Measurements from ENCODE around the gene AMACR.

- TF ChIP-seq, protein P1, sequence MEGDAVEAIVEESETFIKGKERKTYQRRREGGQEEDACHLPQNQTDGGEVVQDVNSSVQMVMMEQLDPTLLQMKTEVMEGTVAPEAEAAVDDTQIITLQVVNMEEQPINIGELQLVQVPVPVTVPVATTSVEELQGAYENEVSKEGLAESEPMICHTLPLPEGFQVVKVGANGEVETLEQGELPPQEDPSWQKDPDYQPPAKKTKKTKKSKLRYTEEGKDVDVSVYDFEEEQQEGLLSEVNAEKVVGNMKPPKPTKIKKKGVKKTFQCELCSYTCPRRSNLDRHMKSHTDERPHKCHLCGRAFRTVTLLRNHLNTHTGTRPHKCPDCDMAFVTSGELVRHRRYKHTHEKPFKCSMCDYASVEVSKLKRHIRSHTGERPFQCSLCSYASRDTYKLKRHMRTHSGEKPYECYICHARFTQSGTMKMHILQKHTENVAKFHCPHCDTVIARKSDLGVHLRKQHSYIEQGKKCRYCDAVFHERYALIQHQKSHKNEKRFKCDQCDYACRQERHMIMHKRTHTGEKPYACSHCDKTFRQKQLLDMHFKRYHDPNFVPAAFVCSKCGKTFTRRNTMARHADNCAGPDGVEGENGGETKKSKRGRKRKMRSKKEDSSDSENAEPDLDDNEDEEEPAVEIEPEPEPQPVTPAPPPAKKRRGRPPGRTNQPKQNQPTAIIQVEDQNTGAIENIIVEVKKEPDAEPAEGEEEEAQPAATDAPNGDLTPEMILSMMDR (IDR thresholded peaks at IDR 0.05) = no peak
- TF ChIP-seq POLR2A (IDR thresholded peaks at IDR 0.05) = no peak
Measured at GRCh38 chr5:33976307-33976706, 31.5 kb downstream of the AMACR start.
